Measurements from ENCODE around the gene FN3KRP. TPM values are rescaled to one million over a fixed set of nuclear protein-coding genes. Genes with fewer than 3 reads are reported as not detected.

The FN3KRP gene
- total and polyA plus RNA-seq, 2 of the 13 experiments (the other 11 are each of a cell fraction or from before 2014, with no cell fraction given) = 22.4 to 28.2 TPM

DNA sequence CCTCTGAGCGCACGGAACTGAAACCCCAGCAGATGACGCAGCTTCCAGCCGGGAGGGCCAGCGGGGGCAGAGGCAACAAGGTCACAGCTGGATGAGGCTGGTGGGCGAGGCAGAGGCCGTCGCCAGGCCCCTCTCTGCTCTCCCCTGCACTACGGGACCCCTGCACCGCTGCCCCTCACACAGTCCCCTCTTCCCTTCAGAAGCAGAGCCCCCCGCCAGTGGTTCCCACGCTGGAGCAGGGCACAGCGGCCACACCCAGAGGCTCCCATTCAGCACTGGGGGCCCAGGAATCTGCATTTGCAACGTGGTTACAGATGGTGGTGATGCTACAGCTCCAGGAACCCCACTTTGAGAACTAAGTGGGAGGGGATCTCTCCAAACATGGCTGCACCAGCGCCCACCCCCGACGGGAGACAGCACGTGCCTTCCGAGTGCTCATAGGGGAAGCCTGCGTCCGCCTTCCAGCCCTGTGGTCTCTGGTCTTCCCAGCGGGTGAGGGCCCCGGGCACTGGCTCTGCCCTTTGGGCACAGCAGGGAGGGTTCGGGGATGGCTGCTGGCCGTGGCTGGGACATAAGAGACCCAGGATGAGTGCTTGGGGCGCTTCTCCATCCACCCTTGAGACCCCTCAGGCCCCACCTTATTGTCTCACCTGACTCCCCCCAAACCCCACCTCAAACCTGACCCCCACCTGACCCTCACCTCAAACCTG lies 13.3 kb upstream of the FN3KRP start:
- POLR2A ChIA-PET = interaction anchor here (0.7 to 1.3 kb wide), 3 partner anchors 7 to 14 kb away, joined by 3 to 5 read pairs (median 3); partner anchors contain the start of gene FN3KRP
- CTCF ChIA-PET (ENCODE audit: low intra/inter-chr PET ratio, low total read pairs) = no interaction called here
- WGBS (ENCODE audit: low lambda C conversion rate) = 42% methylated on average over 25 of the region's 26 CpGs
- intact Hi-C loops (cut with micrococcal nuclease; ENCODE audit: unreplicated experiment) (no loop called here), in situ Hi-C loops (cut with HindIII; ENCODE audit: extremely low pct_ligation_motif_present, low pct_unique_long_range_greater_than_20kb) (no loop called here)
- no TSS peak for BruUV-seq (replicated peaks)
- Histone ChIP-seq H3K4me1 (ENCODE audit: insufficient read depth, low read length) (peaks cover 66% of the 10 kb centered on the region), H3K36me3 (replicated peaks in 1 of 2; ENCODE audit: control insufficient read depth in 1 of 2, insufficient read depth in 2 of 2, low read length in 2 of 2) (no peaks in the 10 kb centered on the region), H3K27me3 (ENCODE audit: control insufficient read depth in 1 of 2, insufficient read depth in 2 of 2, low read length in 2 of 2) (peaks cover 0 to 22% of the 10 kb centered on the region in 2 experiments; a peak in 2 of 5 replicates), H3K9me3 (ENCODE audit: low read length) (no peaks in the 10 kb centered on the region), H4K20me1 (ENCODE audit: insufficient read depth, low read length) (no peaks in the 10 kb centered on the region), H3K27ac (ENCODE audit: extremely low read length, insufficient read depth, low read length) (no peak overlapping the region), H3K79me2 (ENCODE audit: insufficient read depth, low read length) (no peaks in the 10 kb centered on the region), H3K4me2 (ENCODE audit: low read depth, low read length) (peak overlapping the region; percentile 21), H2AFZ (ENCODE audit: low read length) (no peak overlapping the region), H3K9ac (ENCODE audit: insufficient read depth, low read depth, low read length) (no peak overlapping the region), H3K4me3 (replicated peaks in 1 of 3; ENCODE audit: insufficient read depth in 1 of 3, low read depth in 2 of 3, low read length in 3 of 3) (peak overlapping the region in 1 of 3 experiments; percentile 1; a peak in 1 of 6 replicates)
- DNase-seq (ENCODE audit: low spot score) (no peak), ATAC-seq (no peak), FAIRE-seq (no peak)
- TF ChIP-seq ZMAT3 (CRISPR knock-in tag; conservative IDR thresholded peaks at IDR 0.05) (no peak), ZNF598 (CRISPR knock-in tag; IDR thresholded peaks at IDR 0.05; ENCODE audit: borderline replicate concordance) (no peak), AHR (CRISPR knock-in tag; IDR thresholded peaks at IDR 0.05) (no peak), ZNF619 (CRISPR knock-in tag; IDR thresholded peaks at IDR 0.05) (no peak), NR2C2 (CRISPR knock-in tag; IDR thresholded peaks at IDR 0.05; ENCODE audit: borderline replicate concordance) (no peak), BRCA1 (CRISPR knock-in tag; IDR thresholded peaks at IDR 0.05) (no peak), PHF8 (CRISPR knock-in tag; IDR thresholded peaks at IDR 0.05) (no peak), DNMT3B (CRISPR knock-in tag; conservative IDR thresholded peaks at IDR 0.05) (no peak), BHLHE40 (IDR thresholded peaks at IDR 0.05; ENCODE audit: low read length) (peak; percentile 25; the same call in 1 of the 2 replicates), ZNF772 (CRISPR knock-in tag; IDR thresholded peaks at IDR 0.05) (no peak), HNRNPL (IDR thresholded peaks at IDR 0.05; ENCODE audit: low read depth, low read length) (0 out of 2 replicates have a peak, but pooled peaks have one; percentile 56), ZSCAN30 (CRISPR knock-in tag; IDR thresholded peaks at IDR 0.05) (no peak), SUZ12 (IDR thresholded peaks at IDR 0.05; ENCODE audit: low read depth, low read length) (no peak), ZNF549 (CRISPR knock-in tag; IDR thresholded peaks at IDR 0.05) (no peak), ZNF614 (CRISPR knock-in tag; IDR thresholded peaks at IDR 0.05; ENCODE audit: borderline replicate concordance) (no peak), ZNF687 (CRISPR knock-in tag; IDR thresholded peaks at IDR 0.05) (peak; percentile 14), MIER2 (CRISPR knock-in tag; IDR thresholded peaks at IDR 0.05) (no peak), ZSCAN9 (CRISPR knock-in tag; IDR thresholded peaks at IDR 0.05; ENCODE audit: borderline replicate concordance) (no peak), CBX1 (IDR thresholded peaks at IDR 0.05; ENCODE audit: low read depth) (no peak), TEAD3 (CRISPR knock-in tag; optimal IDR thresholded peaks at IDR 0.05; ENCODE audit: borderline replicate concordance) (no peak), ZNF160 (CRISPR knock-in tag; IDR thresholded peaks at IDR 0.05) (no peak), ZNF83 (CRISPR knock-in tag; IDR thresholded peaks at IDR 0.05; ENCODE audit: borderline replicate concordance) (no peak)
- TF ChIP-seq, protein P1, sequence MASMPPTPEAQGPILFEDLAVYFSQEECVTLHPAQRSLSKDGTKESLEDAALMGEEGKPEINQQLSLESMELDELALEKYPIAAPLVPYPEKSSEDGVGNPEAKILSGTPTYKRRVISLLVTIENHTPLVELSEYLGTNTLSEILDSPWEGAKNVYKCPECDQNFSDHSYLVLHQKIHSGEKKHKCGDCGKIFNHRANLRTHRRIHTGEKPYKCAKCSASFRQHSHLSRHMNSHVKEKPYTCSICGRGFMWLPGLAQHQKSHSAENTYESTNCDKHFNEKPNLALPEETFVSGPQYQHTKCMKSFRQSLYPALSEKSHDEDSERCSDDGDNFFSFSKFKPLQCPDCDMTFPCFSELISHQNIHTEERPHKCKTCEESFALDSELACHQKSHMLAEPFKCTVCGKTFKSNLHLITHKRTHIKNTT (CRISPR knock-in tag; IDR thresholded peaks at IDR 0.05) = no peak
